Activated CD8-positive, alpha-beta T cell treated with anti-CD3 and anti-CD28 coated beads, Interleukin-2, amount 10 ng/mL, durations not matched to agents 7 days and 5 days (primary cell): ENCODE measurements around the gene AKAP12. TPM values are rescaled to one million over a fixed set of nuclear protein-coding genes. Genes with fewer than 3 reads are reported as not detected.

ENCODE experiments used
- ATAC-seq: fragments of 150-1000 bp; cut with Tn5 transposase; one replicate; pipeline ENCODE4 v1.10.0; 2021; ENCODE audit warnings: moderate library complexity
- CTCF ChIA-PET: fragments of 350-600 bp; sonication (Branson Sonifier 250); formaldehyde crosslinking; loops from one replicate; lab custom pipeline; 2021; ENCODE audit warnings: antibody characterized with exemption; lab: Charles Lee
- POLR2A ChIA-PET: fragments of 350-600 bp; sonication (Branson Sonifier 250); formaldehyde crosslinking; loops from one replicate; lab custom pipeline; 2021; ENCODE audit warnings: antibody characterized with exemption; lab: Charles Lee
- DNase-seq: peaks from one replicate; pipeline ENCODE4 v3.0.0-alpha.2; 2020
- H3K27ac Mint-ChIP-seq: one replicate; pipeline ENCODE4 v1.8.0; 2021; ENCODE audit warnings: mild to moderate bottlenecking, mixed read lengths
- H3K27me3 Mint-ChIP-seq: one replicate; pipeline ENCODE4 v1.8.0; 2021; ENCODE audit warnings: low read depth, mixed read lengths
- H3K36me3 Mint-ChIP-seq: one replicate; pipeline ENCODE4 v1.8.0; 2021; ENCODE audit warnings: low read depth, mixed read lengths
- H3K4me1 Mint-ChIP-seq: one replicate; pipeline ENCODE4 v1.8.0; 2021; ENCODE audit warnings: low read depth, mixed read lengths
- H3K4me3 Mint-ChIP-seq: one replicate; pipeline ENCODE4 v1.8.0; 2021; ENCODE audit warnings: mild to moderate bottlenecking, mixed read lengths
- H3K9me3 Mint-ChIP-seq: one replicate; pipeline ENCODE4 v1.8.0; 2022; ENCODE audit warnings: mixed read lengths; ENCODE audit not compliant: insufficient read depth
- total RNA-seq, 2 experiments: library from RNA; stranded (reverse); gene quantifications; one replicate each; pipeline ENCODE4 v1.2.3, GENCODE V29; 2021

Gene AKAP12
- total RNA-seq, 2 experiments from 2014 or later: 0.05 to 0.08 TPM

DNA sequence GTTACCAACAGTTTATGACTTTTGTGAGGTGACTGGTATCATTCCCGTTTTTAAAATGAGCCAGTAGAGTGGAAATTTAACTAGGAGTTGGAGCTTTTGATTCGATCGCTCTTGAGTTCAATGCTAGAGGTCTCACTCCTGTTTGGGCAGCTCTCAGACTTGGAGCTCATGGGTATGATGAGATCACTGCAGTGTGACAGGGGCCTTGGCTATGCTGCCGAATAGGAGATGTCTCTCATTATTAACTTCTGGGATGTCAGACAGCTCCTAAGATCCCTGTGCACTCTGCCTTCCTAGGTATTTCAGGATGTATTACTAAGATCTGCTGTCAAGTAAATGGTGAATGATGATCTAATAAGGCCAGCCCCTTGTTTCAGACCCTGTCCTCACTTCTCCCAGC, 20.4 kb downstream of the AKAP12 start:
- ChIA-PET POLR2A (no interaction called here), CTCF (interaction anchor here (1.1 kb wide), 1 partner anchor 65 kb away, joined by 3 read pairs; no protein-coding TSS in a partner anchor)
- Mint-ChIP-seq H3K27me3 (peaks cover 6% of the 10 kb centered on the region), H3K4me1 (no peaks in the 10 kb centered on the region), H3K4me3 (no peak overlapping the region), H3K27ac (no peak overlapping the region), H3K36me3 (no peaks in the 10 kb centered on the region), H3K9me3 (no peaks in the 10 kb centered on the region)
- ATAC-seq (no peak), DNase-seq (no peak)

DNA sequence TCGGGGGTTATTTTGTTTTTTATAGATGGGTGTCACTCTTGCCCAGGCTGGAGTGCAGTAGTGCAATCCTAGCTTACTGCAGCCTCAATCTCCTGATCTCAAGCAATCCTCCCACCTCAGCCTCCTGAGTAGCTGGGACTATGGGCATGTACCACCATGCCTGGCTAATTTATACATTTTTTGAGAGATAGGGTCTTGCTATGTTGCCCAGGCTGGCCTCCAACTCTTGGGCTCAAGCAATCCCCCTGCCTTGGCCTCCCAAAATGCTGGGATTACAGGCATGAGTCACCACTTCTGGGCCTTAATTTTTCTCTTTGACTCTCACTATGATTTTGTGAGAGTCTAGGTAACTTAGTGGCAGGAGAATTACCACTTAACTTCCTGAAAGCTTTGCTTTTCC, 23.3 kb downstream of the AKAP12 start:
- H3K4me1 Mint-ChIP-seq: no peaks in the 10 kb centered on the region
- ATAC-seq (no peak), DNase-seq (no peak)
- no peaks in the 10 kb centered on the region for H3K9me3 Mint-ChIP-seq
- ChIA-PET CTCF (no interaction called here), POLR2A (no interaction called here)
- H3K27me3 Mint-ChIP-seq: peaks cover 10% of the 10 kb centered on the region
- H3K27ac Mint-ChIP-seq: no peak overlapping the region
- no peak overlapping the region for H3K4me3 Mint-ChIP-seq
- no peaks in the 10 kb centered on the region for H3K36me3 Mint-ChIP-seq

DNA sequence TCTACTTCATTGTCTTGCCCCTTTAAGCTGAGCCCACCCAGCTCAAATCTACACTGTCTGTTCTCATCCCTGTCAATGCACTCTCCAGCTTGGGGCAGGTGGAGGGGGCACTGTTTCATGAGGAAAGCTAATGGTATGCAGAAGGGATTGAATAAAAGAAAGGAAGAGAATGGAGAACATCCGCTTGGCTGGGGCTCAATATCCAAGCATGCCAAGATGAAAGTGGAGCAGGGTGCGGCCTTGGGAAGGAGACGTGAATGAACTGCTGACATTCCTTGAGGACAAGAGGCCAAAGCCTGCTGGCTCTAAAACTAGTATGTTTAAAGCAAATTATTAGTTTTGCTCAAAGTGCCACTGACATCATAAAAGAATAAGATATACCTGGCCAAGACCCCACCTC, 24.2 kb downstream of the AKAP12 start:
- POLR2A ChIA-PET: no interaction called here
- ATAC-seq (no peak), DNase-seq (no peak)
- Mint-ChIP-seq H3K36me3 (no peaks in the 10 kb centered on the region), H3K9me3 (no peaks in the 10 kb centered on the region), H3K27me3 (peaks cover 10% of the 10 kb centered on the region), H3K4me1 (no peaks in the 10 kb centered on the region), H3K4me3 (no peak overlapping the region), H3K27ac (no peak overlapping the region)
- CTCF ChIA-PET: no interaction called here

DNA sequence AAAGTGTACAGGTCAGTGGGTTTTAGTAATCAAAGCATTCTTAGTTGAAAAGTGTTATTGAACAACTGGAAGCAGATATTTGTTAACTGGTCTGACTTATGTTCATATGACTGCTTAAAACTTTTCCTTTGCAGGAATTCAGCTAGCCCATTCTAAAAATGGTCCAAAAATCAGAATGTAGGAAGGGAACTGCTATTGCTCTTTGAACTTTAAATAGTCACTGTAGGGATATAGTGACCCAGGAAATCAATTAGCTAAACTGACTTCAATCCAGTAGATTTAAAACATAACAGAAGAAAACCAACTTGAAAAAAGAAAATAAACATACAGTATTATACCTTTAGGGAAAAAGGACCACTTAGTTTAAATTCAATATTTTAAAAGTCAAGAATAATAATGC, 25.5 kb downstream of the AKAP12 start:
- H3K4me1 Mint-ChIP-seq: no peaks in the 10 kb centered on the region
- H3K27ac Mint-ChIP-seq: no peak overlapping the region
- ChIA-PET POLR2A (no interaction called here), CTCF (interaction anchor here (1.0 kb wide), 1 partner anchor 373 kb away, joined by 3 read pairs; no protein-coding TSS in a partner anchor)
- ATAC-seq (no peak), DNase-seq (no peak)
- no peak overlapping the region for H3K4me3 Mint-ChIP-seq
- H3K36me3 Mint-ChIP-seq: no peaks in the 10 kb centered on the region
- H3K9me3 Mint-ChIP-seq: no peaks in the 10 kb centered on the region
- H3K27me3 Mint-ChIP-seq: peaks cover 14% of the 10 kb centered on the region

DNA sequence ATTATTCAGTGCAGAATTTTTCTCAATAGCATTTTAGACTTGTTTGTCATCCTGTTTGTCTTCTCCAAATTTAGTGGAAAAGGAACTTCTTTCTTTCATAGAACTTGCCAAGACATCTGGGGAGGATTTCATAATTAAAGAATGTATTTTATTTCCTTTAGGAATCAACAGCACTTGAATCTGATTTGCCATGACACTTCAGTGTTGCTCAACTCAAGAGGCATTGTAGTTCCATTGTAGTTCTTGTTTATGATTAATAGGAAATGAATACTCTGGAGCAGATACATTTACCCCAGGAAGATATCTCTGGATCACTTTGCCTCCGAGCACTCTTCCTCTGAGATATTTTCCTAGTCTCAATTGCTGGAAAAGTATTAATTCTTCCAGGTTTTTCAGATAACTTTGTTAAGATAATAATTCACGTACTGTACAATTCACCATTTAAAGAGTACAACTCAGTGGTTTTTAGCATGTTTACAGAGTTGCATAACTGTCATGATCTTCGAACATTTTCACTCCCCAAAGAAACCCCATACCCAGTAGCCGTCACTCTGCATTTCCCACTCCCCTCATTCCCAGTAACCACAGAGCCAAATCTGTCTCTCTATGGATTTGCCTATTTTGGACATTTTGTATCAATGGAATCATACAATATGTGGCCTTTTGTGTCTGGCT, 29.7 kb downstream of the AKAP12 start:
- ChIA-PET CTCF (no interaction called here), POLR2A (no interaction called here)
- no peaks in the 10 kb centered on the region for H3K9me3 Mint-ChIP-seq
- H3K4me3 Mint-ChIP-seq: no peak overlapping the region
- ATAC-seq: no peak
- H3K4me1 Mint-ChIP-seq: no peaks in the 10 kb centered on the region
- H3K36me3 Mint-ChIP-seq: no peaks in the 10 kb centered on the region
- DNase-seq: no peak
- no peak overlapping the region for H3K27ac Mint-ChIP-seq
- H3K27me3 Mint-ChIP-seq: peaks cover 11% of the 10 kb centered on the region

DNA sequence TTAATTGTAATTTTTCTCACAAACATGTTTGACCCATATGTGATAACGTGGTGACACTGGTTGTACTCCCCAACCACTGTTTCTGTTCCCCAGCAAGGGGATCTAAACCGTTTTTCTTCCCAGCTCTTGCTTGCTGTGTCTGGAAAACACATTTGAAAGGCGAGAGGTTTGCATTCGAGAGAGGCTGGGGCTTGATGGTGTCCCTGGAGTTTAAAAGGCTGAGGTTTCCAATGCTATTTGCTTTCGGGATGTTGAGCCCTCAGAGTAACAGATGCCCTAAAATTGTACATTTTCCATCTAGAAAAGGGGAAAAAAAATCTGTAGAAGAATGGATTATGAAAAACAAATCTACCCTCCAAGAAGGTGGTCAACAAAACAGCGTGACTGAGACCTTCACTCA, 35.4 kb downstream of the AKAP12 start:
- H3K27me3 Mint-ChIP-seq: peaks cover 19% of the 10 kb centered on the region
- H3K4me3 Mint-ChIP-seq: no peak overlapping the region
- DNase-seq (no peak), ATAC-seq (no peak)
- POLR2A ChIA-PET: no interaction called here
- H3K4me1 Mint-ChIP-seq: no peaks in the 10 kb centered on the region
- no peaks in the 10 kb centered on the region for H3K9me3 Mint-ChIP-seq
- CTCF ChIA-PET: no interaction called here
- no peaks in the 10 kb centered on the region for H3K36me3 Mint-ChIP-seq
- no peak overlapping the region for H3K27ac Mint-ChIP-seq

DNA sequence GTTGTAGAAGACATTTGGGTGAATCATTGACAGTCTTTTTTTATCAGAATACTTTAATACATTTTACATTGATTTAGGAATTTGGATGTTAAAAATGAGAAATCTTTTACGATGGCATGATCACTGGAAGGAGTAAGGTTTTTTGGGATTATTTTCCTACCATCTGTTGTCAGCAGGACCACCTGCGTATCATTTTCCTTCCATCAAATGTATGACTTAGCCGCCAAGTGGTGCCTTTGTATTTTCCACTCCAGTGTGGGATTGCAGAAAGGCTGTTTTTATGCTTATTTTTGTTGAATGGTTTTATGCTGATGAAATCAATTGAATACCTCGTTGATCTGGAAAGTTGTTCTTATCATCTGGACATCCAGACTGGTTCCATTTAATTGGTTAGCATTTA, 35.8 kb downstream of the AKAP12 start:
- ChIA-PET POLR2A (no interaction called here), CTCF (no interaction called here)
- Mint-ChIP-seq H3K9me3 (no peaks in the 10 kb centered on the region), H3K4me3 (no peak overlapping the region), H3K4me1 (no peaks in the 10 kb centered on the region), H3K27me3 (peaks cover 19% of the 10 kb centered on the region), H3K36me3 (no peaks in the 10 kb centered on the region), H3K27ac (no peak overlapping the region)
- no peak for ATAC-seq
- no peak for DNase-seq

DNA sequence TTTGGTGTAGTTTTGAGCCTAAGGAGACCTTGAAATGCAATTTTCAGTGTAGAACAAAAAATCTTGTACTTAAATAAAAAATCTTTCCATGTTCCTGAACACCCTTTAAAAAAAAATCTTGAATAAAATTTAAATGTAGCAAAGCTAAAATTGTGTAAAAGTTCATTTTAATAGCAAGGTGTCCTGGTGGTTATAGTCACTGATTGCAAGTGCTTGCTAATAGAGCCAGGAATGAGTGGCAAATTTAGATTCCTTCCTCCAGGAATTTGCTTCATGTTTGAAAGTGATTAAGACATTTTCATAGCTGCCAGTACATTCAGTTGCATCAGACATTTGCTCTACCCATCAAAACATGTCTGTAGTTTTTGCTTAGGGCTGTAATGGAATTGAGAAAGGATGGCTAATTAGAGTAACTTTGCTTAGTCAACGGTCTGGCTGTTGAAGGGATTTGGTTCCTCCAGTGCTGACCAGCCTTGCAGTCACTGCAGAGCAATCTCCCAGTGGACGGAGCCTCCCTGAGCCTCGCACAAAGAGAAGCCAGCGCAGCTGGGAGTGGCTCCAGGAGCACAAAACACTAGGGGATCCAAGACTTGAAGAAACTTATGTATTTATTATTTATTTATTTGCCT, 36.5 kb downstream of the AKAP12 start:
- POLR2A ChIA-PET: no interaction called here
- DNase-seq: no peak
- CTCF ChIA-PET: no interaction called here
- ATAC-seq: no peak
- Mint-ChIP-seq H3K27ac (no peak overlapping the region), H3K9me3 (no peaks in the 10 kb centered on the region), H3K36me3 (no peaks in the 10 kb centered on the region), H3K4me3 (no peak overlapping the region), H3K27me3 (peaks cover 21% of the 10 kb centered on the region), H3K4me1 (no peaks in the 10 kb centered on the region)

DNA sequence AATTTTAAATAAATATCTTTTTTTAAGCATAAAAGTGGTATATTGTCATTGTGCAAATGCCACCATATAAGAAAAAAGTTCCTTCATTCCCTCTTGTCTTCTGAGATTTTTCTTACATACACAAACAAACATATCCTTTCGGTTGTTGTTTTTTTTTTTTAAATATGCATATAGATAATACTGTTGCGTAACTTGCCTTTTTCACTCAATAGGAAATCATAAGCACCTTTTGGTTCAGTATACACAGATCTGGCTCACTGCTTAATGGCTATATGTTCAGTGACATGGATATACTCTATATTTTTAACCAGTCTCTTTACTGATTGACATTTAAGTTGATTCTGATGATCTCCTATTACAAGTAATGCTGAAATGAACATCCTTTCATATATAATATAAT, 40.1 kb downstream of the AKAP12 start:
- Mint-ChIP-seq H3K36me3 (no peaks in the 10 kb centered on the region), H3K4me3 (no peak overlapping the region), H3K27ac (no peak overlapping the region), H3K9me3 (no peaks in the 10 kb centered on the region), H3K4me1 (peaks cover 4% of the 10 kb centered on the region), H3K27me3 (peaks cover 37% of the 10 kb centered on the region)
- POLR2A ChIA-PET: no interaction called here
- ATAC-seq (no peak), DNase-seq (no peak)
- CTCF ChIA-PET: no interaction called here

DNA sequence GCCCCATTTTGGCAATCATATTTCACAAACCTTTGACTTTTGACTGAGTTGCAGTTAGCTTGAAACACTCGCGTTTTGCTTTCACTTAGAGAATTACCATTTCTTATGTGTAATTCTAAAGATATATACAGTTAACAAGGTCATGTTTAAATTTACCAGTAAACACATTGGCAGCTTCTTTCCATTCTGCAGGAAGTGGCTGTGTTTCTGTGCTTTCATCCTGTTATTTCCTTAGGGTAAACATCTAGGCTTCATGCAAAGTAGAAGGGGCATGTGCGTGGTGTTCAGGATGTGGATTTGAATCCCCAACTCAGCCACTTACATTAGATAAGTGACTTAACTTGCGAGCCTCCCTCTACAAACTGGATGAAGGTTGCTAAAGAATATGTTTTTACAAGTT, 41.1 kb downstream of the AKAP12 start:
- Mint-ChIP-seq H3K9me3 (no peaks in the 10 kb centered on the region), H3K36me3 (no peaks in the 10 kb centered on the region), H3K27ac (no peak overlapping the region), H3K4me1 (peaks cover 4% of the 10 kb centered on the region), H3K4me3 (no peak overlapping the region), H3K27me3 (peaks cover 38% of the 10 kb centered on the region)
- ATAC-seq (no peak), DNase-seq (no peak)
- POLR2A ChIA-PET: no interaction called here
- CTCF ChIA-PET: interaction anchor here (0.9 kb wide), 1 partner anchor 44 kb away, joined by 3 read pairs; no protein-coding TSS in a partner anchor

DNA sequence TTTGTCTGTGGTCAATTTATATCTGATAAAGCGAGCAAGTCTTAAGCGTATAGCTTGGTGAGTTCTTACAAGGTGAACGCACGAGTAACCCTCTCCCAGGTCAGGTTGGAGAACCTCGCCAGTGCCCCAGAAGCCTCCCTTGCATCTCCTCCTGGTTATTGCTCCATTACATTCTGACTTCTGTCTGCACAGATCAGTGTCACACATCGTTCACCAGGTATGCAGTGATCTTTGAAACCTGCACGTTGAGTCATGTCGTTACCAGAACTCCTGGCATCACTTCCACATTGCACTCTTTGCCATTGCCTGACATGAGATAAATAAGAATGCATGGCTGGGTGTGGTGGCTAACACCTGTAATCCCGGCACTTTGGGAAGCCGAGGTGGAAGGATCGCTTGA, 44.2 kb downstream of the AKAP12 start:
- POLR2A ChIA-PET: no interaction called here
- Mint-ChIP-seq H3K27me3 (peaks cover 31% of the 10 kb centered on the region), H3K27ac (no peak overlapping the region), H3K9me3 (no peaks in the 10 kb centered on the region), H3K4me3 (no peak overlapping the region), H3K36me3 (no peaks in the 10 kb centered on the region), H3K4me1 (peaks cover 7% of the 10 kb centered on the region)
- DNase-seq: no peak
- CTCF ChIA-PET: no interaction called here
- ATAC-seq: no peak

DNA sequence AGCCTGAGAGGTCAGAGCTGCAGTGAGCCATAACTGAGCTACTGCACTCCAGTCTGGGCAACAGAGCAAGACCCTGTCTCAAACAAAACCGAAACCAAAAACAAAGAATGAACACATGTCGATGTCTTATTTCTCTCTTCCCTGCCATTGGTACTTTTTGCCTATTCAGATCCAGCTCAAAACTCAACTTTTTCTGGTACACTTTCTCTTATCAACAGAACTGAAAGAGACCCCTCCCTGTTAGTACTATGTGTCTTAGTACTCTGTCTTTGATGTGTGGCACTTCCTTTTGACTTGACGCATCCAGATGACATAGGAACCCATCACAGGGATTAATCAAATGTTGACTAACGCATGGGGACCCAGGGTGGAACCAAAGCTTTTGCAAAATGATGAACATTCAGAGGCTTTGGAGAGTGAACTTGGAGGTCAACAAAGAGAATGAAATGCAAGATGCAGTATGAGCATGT, 44.8 kb downstream of the AKAP12 start:
- Mint-ChIP-seq H3K4me3 (no peak overlapping the region), H3K9me3 (no peaks in the 10 kb centered on the region), H3K27me3 (peaks cover 35% of the 10 kb centered on the region), H3K27ac (no peak overlapping the region), H3K4me1 (peaks cover 12% of the 10 kb centered on the region), H3K36me3 (no peaks in the 10 kb centered on the region)
- CTCF ChIA-PET: interaction anchor here (0.8 kb wide), 1 partner anchor 40 kb away, joined by 3 read pairs; no protein-coding TSS in a partner anchor
- POLR2A ChIA-PET: interaction anchor here (0.6 kb wide), 1 partner anchor 63 kb away, joined by 6 read pairs; no protein-coding TSS in a partner anchor
- ATAC-seq (no peak), DNase-seq (no peak)
